Trophoblast cell (in vitro differentiated cells and primary cell): ENCODE measurements around the gene NRXN3.

Source experiments
- DNase-seq, 2 donors: peaks; one replicate each; pipeline ENCODE4 v3.0.0-alpha.2; 2016
- H2AFZ ChIP-seq: 2 replicates; pipeline ENCODE4 v1.6.1; 2013; ENCODE audit warnings: low read length, moderate library complexity, mild to moderate bottlenecking; ENCODE audit not compliant: insufficient read depth, poor library complexity
- H2AK5ac ChIP-seq: 2 replicates; pipeline ENCODE4 v1.6.1; 2013; ENCODE audit warnings: mild to moderate bottlenecking, low read length
- H2BK120ac ChIP-seq: 2 replicates; pipeline ENCODE4 v1.6.1; 2013; ENCODE audit warnings: low read length, mild to moderate bottlenecking, moderate library complexity; ENCODE audit not compliant: insufficient read depth, poor library complexity
- H2BK12ac ChIP-seq: 2 replicates; pipeline ENCODE4 v1.6.1; 2013; ENCODE audit warnings: mild to moderate bottlenecking, low read length, moderate library complexity
- H2BK5ac ChIP-seq: 2 replicates; pipeline ENCODE4 v1.6.1; 2013; ENCODE audit warnings: low read length, low read depth, moderate library complexity, mild to moderate bottlenecking; ENCODE audit not compliant: poor library complexity
- H3K14ac ChIP-seq: 2 replicates; pipeline ENCODE4 v1.6.1; 2013; ENCODE audit warnings: mild to moderate bottlenecking, low read length
- H3K18ac ChIP-seq: 2 replicates; pipeline ENCODE4 v1.6.1; 2013; ENCODE audit warnings: mild to moderate bottlenecking, low read length
- H3K23ac ChIP-seq: 2 replicates; pipeline ENCODE4 v1.6.1; 2013; ENCODE audit warnings: low read length
- H3K27ac ChIP-seq: 2 replicates; pipeline ENCODE4 v1.5.1; 2013; ENCODE audit warnings: low read depth, mild to moderate bottlenecking, inconsistent platforms, low read length, moderate library complexity
- H3K27me3 ChIP-seq: 2 replicates; pipeline ENCODE4 v1.6.1; 2013; ENCODE audit warnings: inconsistent platforms, mild to moderate bottlenecking, low read length, moderate library complexity; ENCODE audit not compliant: insufficient read depth
- H3K36me3 ChIP-seq, 2 experiments: 1 replicate in 1 of 2; 2 replicates in 1 of 2; pipeline ENCODE4 v1.6.1; 2013; ENCODE audit warnings: low read length in 2 of 2, mild to moderate bottlenecking in 2 of 2, moderate library complexity in 1 of 2; ENCODE audit not compliant: insufficient read depth in 2 of 2, control insufficient read depth in 1 of 2
- H3K4ac ChIP-seq: 2 replicates; pipeline ENCODE4 v1.6.1; 2013; ENCODE audit warnings: low read depth, mild to moderate bottlenecking, low read length, moderate library complexity
- H3K4me1 ChIP-seq, 2 experiments: 1 replicate in 1 of 2; 2 replicates in 1 of 2; pipeline ENCODE4 v1.6.1; 2013; ENCODE audit warnings: low read length in 2 of 2, mild to moderate bottlenecking in 2 of 2, moderate library complexity in 1 of 2; ENCODE audit not compliant: insufficient read depth in 2 of 2, control insufficient read depth in 1 of 2
- H3K4me2 ChIP-seq: 2 replicates; pipeline ENCODE4 v1.6.1; 2013; ENCODE audit warnings: inconsistent platforms, mild to moderate bottlenecking, low read length, moderate library complexity
- H3K4me3 ChIP-seq: 2 replicates; pipeline ENCODE4 v1.5.1; 2013; ENCODE audit warnings: mild to moderate bottlenecking, low read depth, low read length, inconsistent platforms
- H3K79me1 ChIP-seq: one replicate; pipeline ENCODE4 v1.6.1; 2013; ENCODE audit warnings: low read length
- H3K79me2 ChIP-seq: 2 replicates; pipeline ENCODE4 v1.6.1; 2013; ENCODE audit warnings: low read length, mild to moderate bottlenecking; ENCODE audit not compliant: control insufficient read depth, insufficient read depth, poor library complexity
- H3K9ac ChIP-seq: 2 replicates; pipeline ENCODE4 v1.6.1; 2013; ENCODE audit warnings: mild to moderate bottlenecking, low read length
- H3K9me3 ChIP-seq: 2 replicates; pipeline ENCODE4 v1.6.1; 2013; ENCODE audit warnings: low read depth, mild to moderate bottlenecking, control low read depth, inconsistent platforms, low read length; ENCODE audit not compliant: insufficient read depth
- H4K12ac ChIP-seq: 2 replicates; pipeline ENCODE4 v1.6.1; 2013; ENCODE audit warnings: low read depth, mild to moderate bottlenecking, low read length, moderate library complexity
- H4K8ac ChIP-seq: 2 replicates; pipeline ENCODE4 v1.6.1; 2013; ENCODE audit warnings: low read depth, mild to moderate bottlenecking, low read length, moderate library complexity
- H4K91ac ChIP-seq: one replicate; pipeline ENCODE4 v1.6.1; 2013; ENCODE audit warnings: low read depth, mild to moderate bottlenecking, low read length, moderate library complexity
- WGBS: extraction: QIAGEN DNeasy Blood & Tissue Kit; methylation state at CpG from one replicate; pipeline ENCODE4 v1.1.7; 2013; ENCODE audit warnings: missing lambda C conversion rate; ENCODE audit not compliant: insufficient read length, insufficient coverage; ENCODE audit errors: extremely low coverage; 5-methylcytosine and 5-hydroxymethylcytosine counted together

NRXN3 gene

DNA sequence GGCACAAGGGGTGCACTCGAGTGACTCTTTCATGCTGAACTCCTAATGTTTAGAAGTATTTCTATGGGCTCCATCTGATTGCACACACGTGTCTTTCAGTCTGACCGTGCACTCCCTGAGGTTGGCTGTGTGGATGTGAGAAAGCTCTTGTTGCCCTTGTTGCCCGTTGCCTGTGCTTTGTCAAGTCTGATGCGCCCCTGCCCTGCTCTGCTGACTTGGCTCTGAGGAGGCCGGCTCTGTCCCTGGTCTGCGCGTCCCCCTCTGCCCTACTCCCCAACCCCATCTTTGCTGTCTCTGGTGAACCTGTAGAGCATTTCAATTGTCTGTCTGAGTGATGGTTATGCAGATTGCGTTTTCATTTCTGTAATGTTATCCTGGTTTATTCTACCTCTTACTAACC, 802.3 kb downstream of the NRXN3 start:
- Histone ChIP-seq H4K91ac (no peak overlapping the region), H3K4me2 (no peak overlapping the region), H3K9me3 (no peaks in the 10 kb centered on the region), H3K4me3 (no peak overlapping the region), H2BK12ac (no peak overlapping the region), H3K79me1 (no peaks in the 10 kb centered on the region), H3K27me3 (no peaks in the 10 kb centered on the region), H3K23ac (no peak overlapping the region), H3K36me3 (no peaks in the 10 kb centered on the region), H3K18ac (no peak overlapping the region), H3K14ac (no peak overlapping the region), H2AFZ (no peak overlapping the region), H3K4ac (no peak overlapping the region), H3K27ac (no peak overlapping the region), H3K79me2 (no peaks in the 10 kb centered on the region), H2BK5ac (no peak overlapping the region), H4K8ac (no peak overlapping the region), H2AK5ac (no peak overlapping the region), H3K9ac (no peak overlapping the region), H2BK120ac (no peak overlapping the region), H4K12ac (no peak overlapping the region), H3K4me1 (no peaks in the 10 kb centered on the region)
- no CpG with 5 or more reads among the region's 9 CpGs for WGBS
- DNase-seq, result no peak

DNA sequence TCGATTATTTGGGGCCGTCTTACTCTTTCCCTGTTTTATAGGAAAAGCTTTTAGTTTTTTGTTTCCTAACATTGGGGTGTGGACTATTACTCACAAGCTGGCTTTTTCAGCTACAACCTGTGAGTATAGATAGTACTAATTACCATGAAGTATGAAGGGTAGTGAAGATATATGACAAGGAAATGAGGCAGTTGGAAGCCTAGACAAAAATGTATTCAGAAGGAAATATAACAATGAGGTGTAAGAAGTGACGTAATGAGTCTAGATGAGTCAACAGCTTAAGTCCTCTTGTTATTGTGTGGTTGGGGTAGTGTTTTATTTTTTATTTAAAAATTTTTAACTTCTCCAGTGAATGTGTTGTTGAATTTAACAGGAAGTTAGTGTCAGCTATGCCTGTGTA, 804.5 kb downstream of the NRXN3 start:
- H3K27me3 ChIP-seq, result no peaks in the 10 kb centered on the region
- no peak overlapping the region for H2BK12ac ChIP-seq
- no peak overlapping the region for H2AK5ac ChIP-seq
- no peak overlapping the region for H2BK5ac ChIP-seq
- H3K9me3 ChIP-seq, result no peaks in the 10 kb centered on the region
- H4K12ac ChIP-seq, result no peak overlapping the region
- H3K27ac ChIP-seq, result no peak overlapping the region
- H3K18ac ChIP-seq, result no peak overlapping the region
- no peak overlapping the region for H3K9ac ChIP-seq
- no peak overlapping the region for H3K23ac ChIP-seq
- H3K79me2 ChIP-seq, result no peaks in the 10 kb centered on the region
- no peak overlapping the region for H3K4me2 ChIP-seq
- no peak overlapping the region for H4K8ac ChIP-seq
- no peaks in the 10 kb centered on the region for H3K4me1 ChIP-seq
- no CpG with 5 or more reads among the region's 3 CpGs for WGBS
- H3K36me3 ChIP-seq, result no peaks in the 10 kb centered on the region
- H3K14ac ChIP-seq, result no peak overlapping the region
- no peak overlapping the region for H4K91ac ChIP-seq
- DNase-seq, result no peak
- H3K4ac ChIP-seq, result no peak overlapping the region
- H2AFZ ChIP-seq, result no peak overlapping the region
- no peak overlapping the region for H2BK120ac ChIP-seq
- H3K4me3 ChIP-seq, result no peak overlapping the region
- H3K79me1 ChIP-seq, result no peaks in the 10 kb centered on the region

DNA sequence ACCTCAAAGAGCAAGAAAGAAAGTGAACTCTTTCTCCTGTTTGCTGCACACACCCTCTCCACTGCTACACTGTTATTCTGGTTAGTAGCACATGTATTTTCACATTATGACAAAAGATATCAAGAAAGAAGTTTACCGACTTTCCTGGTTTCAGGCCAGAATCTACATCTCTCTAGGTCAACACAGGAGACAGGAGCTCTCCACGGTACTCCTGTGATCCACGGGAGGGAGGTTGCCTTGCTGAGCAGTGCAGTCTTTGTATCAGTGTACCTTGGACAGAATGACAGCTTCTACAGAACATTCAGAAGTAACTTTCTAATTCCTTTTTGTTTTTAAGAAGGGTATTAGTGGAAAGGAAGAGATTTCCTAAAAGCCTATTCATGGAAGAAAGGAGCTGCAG, 805.6 kb downstream of the NRXN3 start:
- no peaks in the 10 kb centered on the region for H3K36me3 ChIP-seq
- H2BK5ac ChIP-seq, result no peak overlapping the region

DNA sequence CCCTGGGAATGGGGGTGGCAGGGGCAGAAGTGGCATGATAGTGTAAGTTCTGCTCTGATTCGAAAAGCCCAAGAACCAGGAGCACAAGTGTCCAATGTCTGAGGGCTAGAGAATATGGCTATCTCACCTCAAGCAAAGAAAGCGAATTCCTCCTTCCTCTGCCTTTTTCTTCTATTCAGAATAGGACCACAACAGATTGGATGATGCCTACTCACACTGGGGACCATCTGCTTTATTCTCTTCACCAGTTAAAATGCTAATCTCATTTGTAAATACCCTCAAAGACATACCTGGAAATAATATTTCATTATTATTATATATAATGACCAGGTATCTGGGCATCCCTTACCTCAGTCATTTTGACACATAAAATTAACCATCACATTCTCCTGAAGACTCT, 808.7 kb downstream of the NRXN3 start:
- no peak overlapping the region for H3K27ac ChIP-seq
- no peak overlapping the region for H4K91ac ChIP-seq
- no peaks in the 10 kb centered on the region for H3K9me3 ChIP-seq
- H3K79me2 ChIP-seq, result no peaks in the 10 kb centered on the region
- H4K12ac ChIP-seq, result no peak overlapping the region
- H3K79me1 ChIP-seq, result no peaks in the 10 kb centered on the region
- no peak overlapping the region for H2BK120ac ChIP-seq
- no CpG with 5 or more reads among the region's 2 CpGs for WGBS
- no peaks in the 10 kb centered on the region for H3K27me3 ChIP-seq
- H3K9ac ChIP-seq, result no peak overlapping the region
- no peak overlapping the region for H3K18ac ChIP-seq
- DNase-seq, result no peak
- H2BK5ac ChIP-seq, result no peak overlapping the region
- no peak overlapping the region for H2AK5ac ChIP-seq
- no peak overlapping the region for H2BK12ac ChIP-seq
- no peak overlapping the region for H2AFZ ChIP-seq
- H3K4me3 ChIP-seq, result no peak overlapping the region
- no peak overlapping the region for H4K8ac ChIP-seq
- H3K4ac ChIP-seq, result no peak overlapping the region
- no peaks in the 10 kb centered on the region for H3K4me1 ChIP-seq
- H3K14ac ChIP-seq, result no peak overlapping the region
- no peaks in the 10 kb centered on the region for H3K36me3 ChIP-seq
- H3K23ac ChIP-seq, result no peak overlapping the region
- no peak overlapping the region for H3K4me2 ChIP-seq

More for the DNA sequence above, 805.6 kb downstream of the NRXN3 start:
- Histone ChIP-seq H3K18ac (no peak overlapping the region), H3K27me3 (no peaks in the 10 kb centered on the region), H3K4me3 (no peak overlapping the region), H2BK120ac (no peak overlapping the region), H3K4me2 (no peak overlapping the region), H3K4me1 (no peaks in the 10 kb centered on the region), H2BK12ac (no peak overlapping the region), H3K79me2 (no peaks in the 10 kb centered on the region), H3K9ac (no peak overlapping the region), H4K12ac (no peak overlapping the region), H3K79me1 (no peaks in the 10 kb centered on the region), H4K91ac (no peak overlapping the region), H3K9me3 (no peaks in the 10 kb centered on the region), H2AK5ac (no peak overlapping the region), H3K23ac (no peak overlapping the region), H3K14ac (no peak overlapping the region), H4K8ac (no peak overlapping the region), H2AFZ (no peak overlapping the region), H3K4ac (no peak overlapping the region), H3K27ac (no peak overlapping the region)
- WGBS, result no CpG with 5 or more reads among the region's 3 CpGs
- DNase-seq, result no peak
